H9 (cell line): Measurements from ENCODE around the gene GAL3ST1. TPM values are rescaled to one million over a fixed set of nuclear protein-coding genes. Genes with fewer than 3 reads are reported as not detected.
A peak's percentile ranks its signal among the peaks of the same experiment; 100 is the strongest.

ENCODE experiments used
- DNase-seq: peaks from one replicate; pipeline ENCODE4 v3.0.0-alpha.2; 2017
- H2AFZ ChIP-seq: one replicate; pipeline ENCODE4 v1.6.1; 2013; ENCODE audit warnings: mild to moderate bottlenecking, low read length, control low read depth, moderate library complexity
- H2AK5ac ChIP-seq: 2 replicates; pipeline ENCODE4 v1.6.1; 2013; ENCODE audit warnings: low read length, control low read depth, mixed read lengths; ENCODE audit not compliant: insufficient read length
- H2BK120ac ChIP-seq: one replicate; pipeline ENCODE4 v1.6.1; 2013; ENCODE audit warnings: low read depth, mild to moderate bottlenecking, low read length, control low read depth, inconsistent platforms; ENCODE audit not compliant: poor library complexity, severe bottlenecking
- H2BK12ac ChIP-seq: 2 replicates; pipeline ENCODE4 v1.6.1; 2013; ENCODE audit warnings: low read length, control low read depth, mixed read lengths, low read depth; ENCODE audit not compliant: insufficient read length
- H2BK15ac ChIP-seq: 2 replicates; pipeline ENCODE4 v1.6.1; 2013; ENCODE audit warnings: low read depth, low read length, control low read depth
- H2BK20ac ChIP-seq: one replicate; pipeline ENCODE4 v1.6.1; 2013; ENCODE audit warnings: low read depth, mild to moderate bottlenecking, low read length, control low read depth, inconsistent platforms; ENCODE audit not compliant: poor library complexity, severe bottlenecking
- H2BK5ac ChIP-seq: 2 replicates; pipeline ENCODE4 v1.6.1; 2013; ENCODE audit warnings: low read length, control low read depth, mixed read lengths; ENCODE audit not compliant: insufficient read length
- H3K14ac ChIP-seq: 2 replicates; pipeline ENCODE4 v1.6.1; 2013; ENCODE audit warnings: low read length, control low read depth; ENCODE audit not compliant: insufficient read depth
- H3K18ac ChIP-seq: 2 replicates; pipeline ENCODE4 v1.6.1; 2013; ENCODE audit warnings: low read depth, mild to moderate bottlenecking, mixed read lengths, low read length, control low read depth; ENCODE audit not compliant: insufficient read length
- H3K23ac ChIP-seq: 2 replicates; pipeline ENCODE4 v1.6.1; 2013; ENCODE audit warnings: low read length, control low read depth, mixed read lengths, low read depth; ENCODE audit not compliant: insufficient read length
- H3K23me2 ChIP-seq: 2 replicates; pipeline ENCODE4 v1.6.1; 2013; ENCODE audit warnings: low read depth, mild to moderate bottlenecking, mixed read lengths, low read length, control low read depth; ENCODE audit not compliant: insufficient read length, poor library complexity, severe bottlenecking
- H3K27ac ChIP-seq: 2 replicates; pipeline ENCODE4 v1.5.1; 2013; ENCODE audit warnings: low read length, control low read depth, mixed read lengths, low read depth; ENCODE audit not compliant: insufficient read length
- H3K27me3 ChIP-seq: 2 replicates; pipeline ENCODE4 v1.6.1; 2013; ENCODE audit warnings: low read length, control low read depth, inconsistent platforms; ENCODE audit not compliant: insufficient read depth
- H3K4ac ChIP-seq: 2 replicates; pipeline ENCODE4 v1.6.1; 2013; ENCODE audit warnings: low read depth, mild to moderate bottlenecking, control low read depth, inconsistent platforms, low read length, moderate library complexity
- H3K4me1 ChIP-seq: 2 replicates; pipeline ENCODE4 v1.6.1; 2013; ENCODE audit warnings: low read length, control low read depth, inconsistent platforms; ENCODE audit not compliant: insufficient read depth
- H3K4me2 ChIP-seq: 2 replicates; pipeline ENCODE4 v1.6.1; 2013; ENCODE audit warnings: low read length, control low read depth, mixed read lengths; ENCODE audit not compliant: insufficient read length, insufficient read depth
- H3K56ac ChIP-seq: 2 replicates; pipeline ENCODE4 v1.6.1; 2013; ENCODE audit warnings: low read depth, mild to moderate bottlenecking, mixed read lengths, low read length, control low read depth; ENCODE audit not compliant: insufficient read length
- H3K79me1 ChIP-seq: 2 replicates; pipeline ENCODE4 v1.6.1; 2013; ENCODE audit warnings: low read depth, mild to moderate bottlenecking, moderate library complexity, low read length, control low read depth, inconsistent platforms; ENCODE audit not compliant: insufficient read depth, poor library complexity, severe bottlenecking
- H3K79me2 ChIP-seq: 2 replicates; pipeline ENCODE4 v1.6.1; 2013; ENCODE audit warnings: low read length, control low read depth, inconsistent platforms; ENCODE audit not compliant: insufficient read depth
- H3K9ac ChIP-seq: 2 replicates; pipeline ENCODE4 v1.6.1; 2013; ENCODE audit warnings: low read length, control low read depth, mixed read lengths; ENCODE audit not compliant: insufficient read length; ENCODE audit errors: extremely low read depth
- H3K9me3 ChIP-seq: one replicate; pipeline ENCODE4 v1.6.1; 2013; ENCODE audit warnings: low read depth, low read length, inconsistent platforms; ENCODE audit not compliant: control insufficient read depth
- H3T11ph ChIP-seq: one replicate; pipeline ENCODE4 v1.6.1; 2013; ENCODE audit warnings: mild to moderate bottlenecking, low read length, control low read depth, inconsistent platforms
- H4K20me1 ChIP-seq: one replicate; pipeline ENCODE4 v1.6.1; 2013; ENCODE audit not compliant: control insufficient read depth, insufficient read length, insufficient read depth
- H4K5ac ChIP-seq: 2 replicates; pipeline ENCODE4 v1.6.1; 2013; ENCODE audit warnings: low read depth, mild to moderate bottlenecking, mixed read lengths, low read length, control low read depth; ENCODE audit not compliant: insufficient read length
- H4K8ac ChIP-seq: replicated peaks from 2 replicates; pipeline ENCODE4 v1.6.1; 2013; ENCODE audit warnings: low read length, control low read depth, mixed read lengths, low read depth; ENCODE audit not compliant: insufficient read length
- H4K91ac ChIP-seq: 2 replicates; pipeline ENCODE4 v1.6.1; 2013; ENCODE audit warnings: low read depth, mild to moderate bottlenecking, moderate library complexity, mixed read lengths, low read length, control low read depth; ENCODE audit not compliant: insufficient read length
- H3K27ac Mint-ChIP-seq, 3 experiments: 2 replicates in 2 of 3; 3 replicates in 1 of 3; pipeline ENCODE4 v1.8.0; 2020 to 2021; ENCODE audit warnings: mixed read lengths in 3 of 3, mild to moderate bottlenecking in 1 of 3, moderate library complexity in 1 of 3
- H3K27me3 Mint-ChIP-seq: 2 replicates; pipeline ENCODE4 v1.8.0; 2021; ENCODE audit warnings: low read depth, mild to moderate bottlenecking, moderate library complexity, mixed read lengths
- H3K36me3 Mint-ChIP-seq, 3 experiments: 2 replicates in 2 of 3; 3 replicates in 1 of 3; pipeline ENCODE4 v1.8.0; 2020 to 2021; ENCODE audit warnings: low read depth in 3 of 3, mixed read lengths in 3 of 3; ENCODE audit not compliant: insufficient read depth in 1 of 3
- H3K4me1 Mint-ChIP-seq, 2 experiments: 2 replicates each; pipeline ENCODE4 v1.8.0; 2020; ENCODE audit warnings: mixed read lengths in 2 of 2
- H3K4me3 Mint-ChIP-seq, 2 experiments: 2 replicates in 1 of 2; 3 replicates in 1 of 2; pipeline ENCODE4 v1.8.0; 2020 to 2021; ENCODE audit warnings: mild to moderate bottlenecking in 2 of 2, mixed read lengths in 2 of 2, moderate library complexity in 1 of 2
- H3K9me3 Mint-ChIP-seq, 2 experiments: 2 replicates in 1 of 2; 3 replicates in 1 of 2; pipeline ENCODE4 v1.8.0; 2020; ENCODE audit warnings: mild to moderate bottlenecking in 2 of 2, mixed read lengths in 2 of 2, moderate library complexity in 1 of 2
- CTCF ChIP-seq: fragments of 200-600 bp; sonication (generic); conservative IDR thresholded peaks from 3 replicates; pipeline ENCODE4 v1.8.0; 2021; ENCODE audit warnings: antibody characterized with exemption, mild to moderate bottlenecking
- WGBS: extraction: QIAGEN DNeasy Blood & Tissue Kit; methylation state at CpG from one replicate; pipeline ENCODE4 v1.1.7; 2013; ENCODE audit warnings: missing lambda C conversion rate, low lambda C conversion rate, mixed read lengths; ENCODE audit not compliant: insufficient read length; ENCODE audit errors: extremely low coverage; 5-methylcytosine and 5-hydroxymethylcytosine counted together
- total RNA-seq: library from RNA; stranded (reverse); gene quantifications from 2 replicates; pipeline ENCODE4 v1.2.1, GENCODE V29; 2021

GAL3ST1 gene
- total RNA-seq, 1 experiment from 2014 or later = 5.1 TPM

- Histone ChIP-seq H3K4me1 (no peaks in the 10 kb centered on the region), H3K4ac (no peak overlapping the region), H3K9ac (no peak overlapping the region), H2AFZ (no peak overlapping the region), H2BK12ac (no peak overlapping the region), H3K27me3 (no peaks in the 10 kb centered on the region), H3K14ac (no peak overlapping the region), H3K79me1 (no peaks in the 10 kb centered on the region), H3K9me3 (no peaks in the 10 kb centered on the region), H2BK15ac (no peak overlapping the region), H3K27ac (no peak overlapping the region), H3K56ac (no peak overlapping the region), H4K8ac (no peak overlapping the region), H2BK120ac (no peak overlapping the region), H3K23me2 (no peaks in the 10 kb centered on the region), H4K20me1 (no peaks in the 10 kb centered on the region), H3K4me2 (no peak overlapping the region), H4K91ac (no peak overlapping the region), H3T11ph (no peak overlapping the region), H2BK20ac (no peak overlapping the region), H2AK5ac (no peak overlapping the region), H3K79me2 (no peaks in the 10 kb centered on the region), H2BK5ac (no peak overlapping the region), H3K18ac (no peak overlapping the region), H3K23ac (no peak overlapping the region), H4K5ac (no peak overlapping the region)
- H3K9me3 Mint-ChIP-seq = no peaks in the 10 kb centered on the region
- no peaks in the 10 kb centered on the region for H3K27me3 Mint-ChIP-seq
- H3K27ac Mint-ChIP-seq = peak overlapping the region in 2 of 3 experiments; percentile 29 to 95; a peak in 2 of 7 replicates
- no peak overlapping the region for H3K4me3 Mint-ChIP-seq
- no peak for DNase-seq
- 0 out of 4 replicates have a peak, but pooled peaks cover 0 to 2% of the 10 kb centered on the region in 2 experiments for H3K4me1 Mint-ChIP-seq
- WGBS = no CpG with 5 or more reads among the region's 13 CpGs
- TF ChIP-seq CTCF = no peak
- peaks cover 58 to 95% (median 94%) of the 10 kb centered on the region in 3 experiments for H3K36me3 Mint-ChIP-seq
These were observed 8.5 kb upstream of the GAL3ST1 start for GRCh38 chr22:30582788-30583545.
